ENCODE data around the gene NEURL2.

Gene NEURL2

DNA sequence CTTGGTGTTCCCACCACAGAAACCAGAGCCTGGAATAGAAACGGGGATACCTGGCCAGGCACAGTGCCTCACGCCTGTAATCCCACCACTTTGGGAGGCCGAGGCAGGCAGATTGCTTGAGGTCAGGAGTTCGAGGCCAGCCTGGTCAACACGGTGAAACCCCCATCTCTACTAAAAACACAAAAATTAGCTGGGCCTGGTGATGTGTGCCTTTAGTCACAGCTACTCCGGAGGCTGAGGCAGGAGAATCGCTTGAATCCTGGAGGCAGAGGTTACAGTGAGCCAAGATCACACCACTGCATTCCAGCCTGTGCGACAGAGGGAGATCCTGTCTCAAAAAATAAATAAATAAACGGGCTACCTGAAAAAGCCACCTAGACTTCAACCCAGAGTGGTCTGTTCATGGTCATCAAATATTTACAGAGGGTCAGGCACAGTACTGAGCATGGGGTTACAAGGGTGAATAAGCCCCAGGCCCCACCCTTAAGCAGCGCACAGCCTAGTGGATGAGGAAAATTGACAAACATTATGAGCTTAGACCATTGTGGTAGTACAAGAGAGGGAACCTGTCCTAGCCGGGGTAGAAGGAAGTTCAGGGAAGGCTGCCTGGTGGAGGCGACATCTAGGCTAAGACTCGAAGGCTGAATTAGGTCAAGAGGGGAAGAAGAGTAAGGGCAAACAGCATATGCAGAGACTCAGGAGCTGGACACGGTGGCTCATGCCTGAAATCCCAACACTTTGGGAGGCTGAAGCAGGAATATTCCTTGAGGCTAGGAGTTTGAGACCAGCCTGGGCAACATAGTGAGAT is 36.3 kb upstream of the NEURL2 start:
- FAIRE-seq (no peak), DNase-seq (ENCODE audit: insufficient read length) (no peak)
- TF ChIP-seq POLR2AphosphoS5 (IDR thresholded peaks at IDR 0.05; ENCODE audit: low read depth, low read length) (no peak), TAF1 (IDR thresholded peaks at IDR 0.05; ENCODE audit: borderline replicate concordance, low read depth, low read length) (no peak), POLR2A (IDR thresholded peaks at IDR 0.05; ENCODE audit: low read depth, low read length) (no peak)

DNA sequence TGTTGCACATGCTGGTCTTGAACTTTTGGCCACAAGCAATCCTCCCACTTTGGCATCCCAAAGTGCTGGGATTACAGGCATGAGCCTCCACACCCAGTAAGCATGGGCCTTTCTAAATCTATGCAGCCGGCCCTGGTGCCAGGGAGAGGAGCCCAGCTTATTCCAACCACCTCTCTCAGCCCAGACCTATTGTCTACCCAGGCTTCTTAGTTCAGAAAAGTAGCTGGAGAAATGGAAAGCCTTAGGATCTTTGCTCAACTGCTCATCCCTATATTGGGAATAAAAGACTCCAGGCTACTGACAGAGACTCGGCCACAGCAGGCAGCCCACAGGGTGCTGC is 35.7 kb upstream of the NEURL2 start:
- FAIRE-seq = no peak
- no peak for TF ChIP-seq POLR2A (IDR thresholded peaks at IDR 0.05; ENCODE audit: low read depth, low read length)
- TF ChIP-seq POLR2AphosphoS5 (IDR thresholded peaks at IDR 0.05; ENCODE audit: low read depth, low read length) = no peak
- TF ChIP-seq TAF1 (IDR thresholded peaks at IDR 0.05; ENCODE audit: borderline replicate concordance, low read depth, low read length) = no peak
- DNase-seq (ENCODE audit: insufficient read length) = no peak

DNA sequence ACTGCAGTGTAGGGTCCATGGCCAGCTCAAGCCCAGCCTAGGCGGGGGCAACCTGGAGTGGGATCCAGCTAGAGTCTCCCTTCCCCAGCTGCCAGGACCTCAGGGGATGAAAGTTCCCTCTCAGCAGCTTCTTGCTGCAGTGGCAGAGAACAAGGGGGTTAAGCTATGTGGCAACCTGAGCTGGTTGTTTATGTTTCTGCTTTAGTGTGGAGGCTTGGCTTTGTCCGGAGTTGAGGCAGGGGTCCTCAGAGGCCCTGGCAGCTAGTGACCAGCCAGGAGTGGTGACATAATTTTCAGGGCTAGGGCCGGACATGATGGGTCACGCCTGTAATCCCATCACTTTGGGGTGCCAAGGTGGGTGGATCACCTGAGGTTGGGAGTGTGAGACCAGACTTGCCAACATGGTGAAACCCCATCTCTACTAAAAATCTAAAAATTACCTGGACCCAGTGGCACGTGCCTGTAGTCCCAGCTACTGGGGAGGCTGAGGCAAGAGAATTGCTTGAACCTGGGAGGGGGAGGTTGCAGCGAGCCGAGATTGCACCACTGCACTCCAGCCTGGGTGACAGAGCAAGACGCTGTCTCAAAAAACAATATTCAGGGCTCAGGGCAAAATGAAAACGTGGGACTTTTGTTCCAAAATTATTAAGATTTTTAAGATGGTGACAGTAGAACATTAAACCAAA is 35.0 kb upstream of the NEURL2 start:
- no peak for FAIRE-seq
- TF ChIP-seq TAF1 (IDR thresholded peaks at IDR 0.05; ENCODE audit: borderline replicate concordance, low read depth, low read length) (no peak), POLR2A (IDR thresholded peaks at IDR 0.05; ENCODE audit: low read depth, low read length) (no peak), POLR2AphosphoS5 (IDR thresholded peaks at IDR 0.05; ENCODE audit: low read depth, low read length) (no peak)
- no peak for DNase-seq (ENCODE audit: insufficient read length)

DNA sequence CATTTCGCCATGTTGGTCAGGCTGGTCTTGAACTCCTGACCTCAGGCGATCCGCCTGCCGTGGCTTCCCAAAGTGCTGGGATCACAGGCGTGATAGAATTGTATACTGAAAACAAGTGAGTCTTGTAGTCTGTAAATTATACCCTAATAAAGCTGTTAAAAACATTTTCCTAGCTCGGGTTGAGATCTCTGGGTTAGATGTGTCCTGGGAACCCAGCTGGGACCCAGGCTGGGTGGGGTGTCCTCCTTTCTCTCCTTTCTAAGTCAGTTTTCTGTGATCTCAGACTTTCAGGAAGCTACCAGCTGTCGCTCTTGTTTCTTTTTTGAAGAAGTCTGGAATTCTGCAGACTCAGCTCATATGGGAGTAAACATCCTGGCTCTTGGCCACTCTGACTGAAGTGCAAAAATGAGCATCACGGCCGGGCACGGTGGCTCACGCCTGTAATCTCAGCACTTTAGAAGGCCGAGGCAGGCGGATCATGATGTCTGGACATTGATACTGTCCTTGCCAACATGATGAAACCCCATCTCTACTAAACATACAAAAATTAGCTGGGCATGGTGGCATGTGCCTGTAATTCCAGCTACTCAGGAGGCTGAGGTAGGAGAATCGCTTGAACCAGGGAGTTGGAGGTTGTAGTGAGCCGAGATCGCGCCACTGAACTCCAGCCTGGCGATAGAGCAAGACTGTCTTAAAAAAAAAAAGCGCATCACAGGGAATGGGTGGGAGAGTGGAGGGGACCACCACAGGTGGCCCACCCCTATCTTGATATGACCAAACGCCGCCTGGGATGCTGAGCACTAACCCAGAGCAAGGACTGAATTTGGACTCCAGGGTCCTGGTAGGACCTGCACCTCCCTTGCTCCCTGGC is 33.6 kb upstream of the NEURL2 start:
- DNase-seq (ENCODE audit: insufficient read length) (no peak), FAIRE-seq (no peak)
- TF ChIP-seq POLR2AphosphoS5 (IDR thresholded peaks at IDR 0.05; ENCODE audit: low read depth, low read length) = no peak
- TF ChIP-seq POLR2A (IDR thresholded peaks at IDR 0.05; ENCODE audit: low read depth, low read length) = no peak
- TF ChIP-seq TAF1 (IDR thresholded peaks at IDR 0.05; ENCODE audit: borderline replicate concordance, low read depth, low read length) = no peak

DNA sequence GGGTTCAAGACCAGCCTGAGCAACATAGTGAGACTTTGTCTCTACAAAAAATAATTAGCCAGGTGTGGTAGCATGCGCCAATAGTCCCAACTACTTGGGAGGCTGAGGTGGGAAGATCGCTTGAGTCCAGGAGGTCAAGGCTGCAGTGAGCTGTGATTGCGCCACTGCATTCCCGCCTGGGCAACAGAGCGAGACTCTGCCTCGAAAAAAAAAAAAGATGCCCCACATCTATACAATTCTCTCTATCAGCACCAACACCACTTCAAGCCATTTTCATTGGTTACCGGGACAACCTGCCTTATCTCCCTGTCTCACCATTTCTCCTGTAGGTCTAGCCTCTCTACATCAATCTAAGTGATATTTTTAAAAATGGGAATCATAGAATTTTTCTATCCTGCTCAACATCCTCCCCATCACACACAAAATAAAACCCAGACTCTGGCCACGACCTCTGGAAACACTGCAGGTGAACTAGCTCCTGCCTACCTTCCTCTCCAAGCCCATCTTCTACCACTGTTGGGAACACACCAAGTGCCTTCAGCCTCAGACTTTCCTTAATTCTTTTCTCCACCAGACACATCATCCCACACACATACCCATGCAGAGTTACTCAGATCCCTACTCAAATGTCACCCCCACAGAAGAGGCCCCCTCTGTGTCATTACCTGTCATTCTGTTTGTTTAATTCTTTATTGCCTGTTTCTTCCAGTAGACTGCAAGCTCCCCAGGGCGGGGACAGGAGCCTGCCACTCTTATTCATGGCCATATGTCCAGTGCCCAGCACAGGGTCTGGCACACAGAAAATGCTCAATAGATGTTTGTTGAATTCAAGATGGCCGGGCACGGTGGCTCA is 30.6 kb upstream of the NEURL2 start:
- FAIRE-seq = no peak

DNA sequence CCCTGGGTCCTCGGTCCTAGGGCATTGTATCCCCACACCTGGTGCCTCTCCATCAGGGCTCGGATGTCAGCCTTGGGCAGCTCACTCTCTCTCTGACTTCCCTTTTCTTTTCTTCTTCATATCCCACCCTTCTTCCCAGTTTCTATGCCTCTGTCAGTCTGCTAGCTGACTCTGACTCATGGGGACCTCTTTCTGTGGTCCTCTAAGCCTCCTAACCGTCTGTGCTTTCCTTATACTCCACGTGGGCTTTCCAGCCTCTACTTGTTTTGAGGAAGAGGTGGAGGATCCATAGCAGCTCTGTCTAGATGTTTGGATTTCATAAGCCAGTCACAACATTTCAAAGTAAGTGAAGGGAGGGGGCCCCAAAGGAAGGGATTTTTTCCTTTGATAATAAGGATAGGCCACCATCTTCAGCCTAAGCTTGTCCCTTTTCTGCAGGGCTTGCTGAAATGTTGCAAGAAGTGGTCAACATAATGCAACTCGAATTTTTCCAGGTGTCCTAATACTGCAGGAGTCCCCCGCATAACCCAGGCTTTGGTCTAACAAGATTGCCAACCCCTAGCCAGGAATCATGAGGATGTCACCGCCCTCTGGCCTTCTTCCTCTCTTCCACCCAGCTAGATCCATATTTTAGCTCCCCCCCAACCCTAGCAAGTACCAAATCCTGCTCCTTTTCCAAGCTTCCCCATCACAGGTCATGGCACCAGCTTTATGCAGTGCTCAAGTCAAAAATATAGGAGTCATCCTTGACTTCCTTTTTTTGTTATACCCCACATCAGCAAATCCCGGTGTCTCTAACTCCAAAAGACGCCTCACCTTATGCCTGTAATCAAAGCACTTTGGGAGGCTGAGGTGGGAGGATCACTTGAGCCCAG is 29.7 kb upstream of the NEURL2 start:
- FAIRE-seq = no peak
- DNase-seq (ENCODE audit: insufficient read length) = no peak
- TF ChIP-seq TAF1 (IDR thresholded peaks at IDR 0.05; ENCODE audit: borderline replicate concordance, low read depth, low read length) (no peak), POLR2AphosphoS5 (IDR thresholded peaks at IDR 0.05; ENCODE audit: low read depth, low read length) (no peak), POLR2A (IDR thresholded peaks at IDR 0.05; ENCODE audit: low read depth, low read length) (no peak)

More for the DNA sequence above, 30.6 kb upstream of the NEURL2 start:
- TF ChIP-seq TAF1 (IDR thresholded peaks at IDR 0.05; ENCODE audit: borderline replicate concordance, low read depth, low read length) (no peak), POLR2AphosphoS5 (IDR thresholded peaks at IDR 0.05; ENCODE audit: low read depth, low read length) (no peak), POLR2A (IDR thresholded peaks at IDR 0.05; ENCODE audit: low read depth, low read length) (no peak)
- DNase-seq (ENCODE audit: insufficient read length) = no peak

DNA sequence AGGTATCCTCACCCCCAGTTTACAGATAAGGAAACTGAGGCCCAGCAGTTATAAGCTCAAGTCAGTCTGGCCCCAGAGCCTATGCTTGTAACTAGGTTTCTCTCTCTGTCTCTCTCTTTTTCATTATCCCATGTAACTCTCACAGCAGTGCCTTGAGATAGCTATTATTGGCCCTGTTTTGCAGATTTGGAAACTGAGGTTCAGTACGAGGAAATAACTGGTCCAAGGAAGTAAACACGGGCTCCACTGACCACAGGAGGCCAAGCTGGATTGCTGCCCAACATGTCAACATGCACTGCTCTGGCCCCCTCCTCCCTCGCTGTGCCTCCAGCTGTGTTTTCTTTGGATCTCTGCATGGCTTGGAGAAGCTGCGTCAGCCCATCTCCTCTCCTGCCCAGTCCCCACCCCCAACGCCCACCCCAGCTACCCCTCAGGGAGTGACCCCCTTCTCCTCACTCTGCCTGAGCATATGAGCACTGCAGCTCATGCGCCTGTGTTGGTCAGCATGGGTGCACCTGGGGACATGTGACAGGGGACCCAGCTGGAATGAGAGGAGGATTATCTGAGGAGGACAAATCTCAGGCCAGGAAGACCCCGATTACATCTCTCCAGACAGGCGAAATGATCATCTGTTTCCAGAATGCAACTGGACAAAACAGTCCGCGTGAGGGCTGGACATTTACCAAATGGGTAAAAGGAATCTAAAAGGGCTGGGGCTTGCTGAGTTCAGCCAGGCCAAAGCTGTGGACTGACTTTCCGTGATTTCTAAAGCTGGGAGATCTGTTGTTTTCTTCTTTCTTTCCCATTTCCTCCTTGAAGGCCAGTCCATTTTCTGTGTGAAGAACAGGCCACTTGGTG is 28.8 kb upstream of the NEURL2 start:
- FAIRE-seq = no peak
- TF ChIP-seq TAF1 (IDR thresholded peaks at IDR 0.05; ENCODE audit: borderline replicate concordance, low read depth, low read length) (no peak), POLR2A (IDR thresholded peaks at IDR 0.05; ENCODE audit: low read depth, low read length) (no peak)
- no peak for DNase-seq (ENCODE audit: insufficient read length)

DNA sequence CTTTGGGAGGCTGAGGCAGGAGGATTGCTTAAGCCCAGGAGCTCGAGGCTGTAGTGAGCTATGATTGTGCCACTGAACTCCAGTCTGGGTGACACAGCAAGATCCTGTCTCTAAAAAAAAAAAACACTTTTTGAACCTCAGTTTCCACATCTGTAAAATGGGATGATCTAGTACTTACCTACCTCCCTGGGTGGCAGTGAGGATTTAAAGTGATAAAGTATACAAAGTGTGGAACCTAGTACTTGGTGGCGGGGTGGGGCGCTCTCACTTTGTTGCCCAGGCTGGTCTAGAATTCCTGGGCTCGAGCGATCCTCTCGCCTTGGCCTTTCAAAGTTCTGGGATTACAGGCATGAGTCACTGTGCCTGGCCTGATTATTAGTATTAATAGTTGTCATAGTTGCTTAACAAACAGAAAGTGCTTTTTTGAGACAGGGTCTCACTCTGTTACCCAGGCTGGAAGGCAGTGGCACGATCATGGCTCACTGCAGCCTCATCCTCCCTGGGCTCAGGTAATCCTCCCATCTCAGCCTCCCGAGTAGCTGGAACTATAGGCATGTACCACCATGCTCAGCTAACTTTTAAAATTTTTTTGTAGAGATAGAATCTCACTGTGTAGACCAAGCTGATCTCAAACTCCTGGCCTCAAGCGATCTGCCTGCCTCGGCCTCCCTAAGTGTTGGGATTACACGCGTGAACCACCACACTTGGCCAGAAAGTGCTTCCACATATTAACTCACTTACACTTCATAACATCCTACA is 27.9 kb upstream of the NEURL2 start:
- DNase-seq (ENCODE audit: insufficient read length) (no peak), FAIRE-seq (no peak)
- no peak for TF ChIP-seq TAF1 (IDR thresholded peaks at IDR 0.05; ENCODE audit: borderline replicate concordance, low read depth, low read length)
- no peak for TF ChIP-seq POLR2AphosphoS5 (IDR thresholded peaks at IDR 0.05; ENCODE audit: low read depth, low read length)
- no peak for TF ChIP-seq POLR2A (IDR thresholded peaks at IDR 0.05; ENCODE audit: low read depth, low read length)

Measured in GM12892 (cell line).